Osteocyte (in vitro differentiated cells): Measurements from ENCODE around the gene UNC119. TPM values are rescaled to one million over a fixed set of nuclear protein-coding genes. Genes with fewer than 3 reads are reported as not detected.

Source experiments
- DNase-seq: peaks from one replicate; pipeline ENCODE4 v3.0.0; 2021; ENCODE audit warnings: mixed read lengths; ENCODE audit not compliant: unreplicated experiment; ENCODE audit errors: extremely low spot score
- H3K27ac Mint-ChIP-seq: one replicate; pipeline ENCODE4 v1.8.0; 2021; ENCODE audit warnings: mild to moderate bottlenecking, mixed read lengths; ENCODE audit not compliant: unreplicated experiment
- H3K27me3 Mint-ChIP-seq: one replicate; pipeline ENCODE4 v1.8.0; 2021; ENCODE audit warnings: mixed read lengths; ENCODE audit not compliant: unreplicated experiment
- H3K36me3 Mint-ChIP-seq: one replicate; pipeline ENCODE4 v1.8.0; 2021; ENCODE audit warnings: mixed read lengths; ENCODE audit not compliant: unreplicated experiment
- H3K4me1 Mint-ChIP-seq: one replicate; pipeline ENCODE4 v1.8.0; 2021; ENCODE audit warnings: mixed read lengths; ENCODE audit not compliant: unreplicated experiment
- H3K4me3 Mint-ChIP-seq: one replicate; pipeline ENCODE4 v1.8.0; 2021; ENCODE audit warnings: mild to moderate bottlenecking, moderate library complexity, mixed read lengths; ENCODE audit not compliant: unreplicated experiment
- H3K9me3 Mint-ChIP-seq: one replicate; pipeline ENCODE4 v1.8.0; 2021; ENCODE audit warnings: mixed read lengths; ENCODE audit not compliant: unreplicated experiment
- CTCF ChIP-seq: fragments of 200-600 bp; sonication (generic); IDR thresholded peaks from 2 replicates; pipeline ENCODE4 v1.5.0; 2021; ENCODE audit warnings: antibody characterized with exemption, mild to moderate bottlenecking, moderate library complexity
- total RNA-seq: library from RNA; stranded (reverse); gene quantifications from 2 replicates; pipeline ENCODE4 v1.2.1, GENCODE V29; 2021

Gene UNC119
- total RNA-seq, 1 donor from 2014 or later, result 34.9 TPM

DNA sequence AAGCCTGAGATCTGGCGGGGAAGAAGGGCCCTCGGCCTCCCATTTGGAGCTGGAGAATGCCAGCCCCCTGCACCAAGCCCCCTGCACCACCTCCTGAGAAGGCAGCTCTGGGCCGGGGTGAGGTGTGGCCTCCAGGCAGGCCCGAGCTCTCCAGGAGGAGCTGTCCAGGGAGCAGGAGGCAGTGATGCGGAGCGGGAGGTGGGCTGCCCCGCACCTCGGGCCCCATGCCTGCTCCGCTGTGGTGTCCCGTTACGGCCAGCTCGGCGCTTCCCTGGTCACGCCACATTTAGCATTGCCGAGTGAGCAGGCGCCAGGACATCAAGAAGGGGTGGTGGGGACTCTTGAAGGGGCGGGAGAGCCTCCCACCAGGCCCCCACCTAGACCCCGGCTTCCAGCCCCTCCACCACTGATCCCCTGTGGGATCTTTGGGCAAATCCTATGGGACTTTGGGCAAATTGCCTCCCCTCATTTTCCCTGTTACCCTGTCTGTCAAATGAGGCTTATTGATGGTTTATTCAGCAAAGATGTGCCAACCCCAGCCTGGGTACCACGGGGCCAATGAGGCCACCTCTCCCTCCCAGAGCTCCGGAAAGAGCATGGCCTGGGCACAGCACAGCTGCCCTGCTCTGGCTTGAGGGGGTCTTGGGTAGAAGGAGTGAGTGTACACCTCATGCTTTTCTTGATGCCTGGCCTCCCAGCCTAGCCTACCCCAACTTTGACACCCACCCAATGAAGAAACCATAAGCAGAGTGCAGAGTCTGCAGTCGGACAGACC, 30.9 kb downstream of the UNC119 start:
- Mint-ChIP-seq H3K27ac (no peak overlapping the region), H3K9me3 (no peaks in the 10 kb centered on the region), H3K36me3 (no peaks in the 10 kb centered on the region), H3K4me3 (no peak overlapping the region), H3K27me3 (peaks cover 6% of the 10 kb centered on the region), H3K4me1 (peaks cover 23% of the 10 kb centered on the region)
- DNase-seq, result no peak
- no peak for TF ChIP-seq CTCF

GRCh38 chr17:28520687-28521086, 31.7 kb downstream of the UNC119 start:
- Mint-ChIP-seq H3K4me3 (no peak overlapping the region), H3K27me3 (peaks cover 6% of the 10 kb centered on the region), H3K9me3 (no peaks in the 10 kb centered on the region), H3K27ac (no peak overlapping the region), H3K4me1 (peaks cover 15% of the 10 kb centered on the region), H3K36me3 (no peaks in the 10 kb centered on the region)
- DNase-seq, result no peak
- no peak for TF ChIP-seq CTCF

DNA sequence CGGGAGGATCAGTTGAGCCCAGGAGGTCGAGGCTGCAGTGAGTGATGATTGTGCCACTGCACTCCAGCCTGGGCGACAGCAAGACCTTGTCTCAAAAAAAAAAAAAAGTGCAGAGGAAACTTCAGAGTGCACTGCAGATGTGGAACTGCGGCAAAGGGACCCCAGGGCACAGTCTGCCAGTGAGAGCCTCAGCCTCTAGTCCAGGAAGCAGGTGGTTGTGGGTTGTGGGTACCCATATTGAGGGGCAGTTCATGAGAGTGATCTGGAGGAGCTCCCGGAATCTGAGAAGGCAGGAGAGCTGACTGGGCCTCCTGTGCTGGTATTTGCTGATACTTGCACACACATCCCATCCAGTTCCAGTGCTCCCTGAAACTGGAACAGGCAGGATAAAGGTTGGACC, 33.2 kb downstream of the UNC119 start:
- no peaks in the 10 kb centered on the region for H3K9me3 Mint-ChIP-seq
- DNase-seq, result no peak
- no peak overlapping the region for H3K27ac Mint-ChIP-seq
- peaks cover 6% of the 10 kb centered on the region for H3K27me3 Mint-ChIP-seq
- no peak overlapping the region for H3K4me3 Mint-ChIP-seq
- H3K4me1 Mint-ChIP-seq, result peaks cover 2% of the 10 kb centered on the region
- H3K36me3 Mint-ChIP-seq, result no peaks in the 10 kb centered on the region
- TF ChIP-seq CTCF, result no peak

DNA sequence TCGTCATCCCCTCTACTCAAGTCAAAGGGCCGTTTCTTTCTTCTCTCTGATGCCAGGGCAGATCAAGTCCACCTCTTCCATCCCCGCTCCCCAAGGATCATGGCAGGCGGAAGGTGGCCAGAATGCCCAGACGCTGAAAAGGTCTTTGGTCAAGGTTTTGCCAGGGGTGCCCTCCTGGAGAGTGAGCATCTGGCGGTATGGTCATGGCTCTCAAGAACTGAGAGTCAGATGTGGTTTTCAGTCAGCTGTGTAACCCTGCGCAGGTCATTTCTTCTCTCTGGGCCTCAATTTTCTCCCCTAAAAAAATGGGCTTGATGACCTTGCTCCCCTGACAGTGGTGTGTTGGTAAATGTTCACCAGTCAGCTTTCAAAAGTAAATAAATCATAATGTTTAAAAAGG, 33.8 kb downstream of the UNC119 start:
- H3K4me1 Mint-ChIP-seq, result peaks cover 2% of the 10 kb centered on the region
- H3K27me3 Mint-ChIP-seq, result peaks cover 13% of the 10 kb centered on the region
- H3K4me3 Mint-ChIP-seq, result no peak overlapping the region
- TF ChIP-seq CTCF, result no peak
- H3K27ac Mint-ChIP-seq, result no peak overlapping the region
- no peaks in the 10 kb centered on the region for H3K36me3 Mint-ChIP-seq
- DNase-seq, result no peak
- H3K9me3 Mint-ChIP-seq, result no peaks in the 10 kb centered on the region

DNA sequence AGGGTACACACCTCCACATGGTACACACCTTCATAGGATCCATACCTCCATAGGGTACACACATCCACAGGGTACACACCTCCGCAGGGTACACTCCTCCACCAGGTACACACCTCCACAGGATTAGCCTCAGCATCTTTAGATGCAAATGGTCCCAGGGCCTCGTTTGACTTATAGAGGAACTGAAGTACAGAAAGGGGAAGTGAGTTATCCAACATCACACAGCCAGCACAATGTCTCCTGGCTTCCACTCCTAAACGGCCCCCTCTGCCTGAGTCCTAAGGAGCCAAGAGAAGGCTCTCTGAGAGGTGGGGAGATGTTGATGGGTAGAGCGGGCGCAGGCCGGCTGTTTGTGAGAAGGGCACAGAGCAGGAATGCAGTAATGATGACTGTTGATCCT, 34.3 kb downstream of the UNC119 start:
- Mint-ChIP-seq H3K27me3 (peaks cover 17% of the 10 kb centered on the region), H3K9me3 (no peaks in the 10 kb centered on the region), H3K4me1 (peaks cover 2% of the 10 kb centered on the region), H3K4me3 (no peak overlapping the region), H3K27ac (no peak overlapping the region), H3K36me3 (no peaks in the 10 kb centered on the region)
- TF ChIP-seq CTCF, result no peak
- no peak for DNase-seq
